Endothelial cell of umbilical vein (primary cell): ENCODE results near the gene SHISA8.

Source experiments
- MYC ChIP-seq: IDR thresholded peaks from one replicate; pipeline ENCODE4 v1.6.1; 2011; ENCODE audit warnings: mild to moderate bottlenecking, low read depth, low read length
- POLR2AphosphoS5 ChIP-seq: IDR thresholded peaks from 2 replicates; pipeline ENCODE4 v1.6.1; 2012; ENCODE audit warnings: low read depth, mild to moderate bottlenecking, control low read depth, low read length, moderate library complexity; ENCODE audit not compliant: insufficient read depth

DNA sequence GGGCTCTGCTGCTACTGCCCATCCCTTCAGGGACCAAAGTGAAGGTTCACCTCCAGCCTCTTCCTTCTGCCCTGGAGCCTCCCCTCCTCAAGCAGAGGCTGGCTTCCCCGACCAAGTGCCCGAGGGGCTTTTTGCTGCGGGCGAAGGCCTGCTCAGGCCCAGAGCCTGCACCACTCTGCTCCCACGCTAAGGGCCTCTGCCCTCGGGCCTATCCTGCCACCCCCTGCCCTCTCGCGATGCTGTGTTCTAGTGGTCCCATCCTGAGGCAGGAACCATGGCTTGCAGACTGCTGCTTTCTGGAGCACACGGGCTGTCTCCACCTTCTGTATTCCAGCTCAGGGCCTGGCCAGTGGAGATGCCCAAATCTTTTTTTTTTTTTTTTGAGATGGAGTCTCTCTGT, 20.6 kb upstream of the SHISA8 start:
- no peak for TF ChIP-seq POLR2AphosphoS5
- TF ChIP-seq MYC: no peak
